Measurements from ENCODE around the gene PDLIM7.

DNA sequence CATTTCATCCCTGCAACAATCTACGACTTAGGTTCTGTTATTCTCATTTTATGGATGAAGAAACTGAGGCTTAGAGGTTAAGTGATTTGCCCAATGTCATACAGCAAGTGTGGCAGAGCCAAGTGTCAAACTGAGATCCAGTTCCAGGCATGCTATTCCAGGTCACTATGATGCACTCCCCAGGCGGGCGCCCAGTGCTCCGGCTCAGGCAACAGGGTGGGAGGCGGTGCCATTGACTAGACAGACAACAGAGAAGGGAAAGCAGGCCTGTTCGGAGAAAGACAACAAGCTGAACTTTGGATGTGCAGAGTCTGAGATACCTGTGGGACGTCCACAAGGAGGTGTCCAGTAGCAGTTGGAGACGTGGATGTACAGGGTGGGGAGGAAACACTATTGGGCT is 30.2 kb upstream of the PDLIM7 start:
- TF ChIP-seq, protein P1, sequence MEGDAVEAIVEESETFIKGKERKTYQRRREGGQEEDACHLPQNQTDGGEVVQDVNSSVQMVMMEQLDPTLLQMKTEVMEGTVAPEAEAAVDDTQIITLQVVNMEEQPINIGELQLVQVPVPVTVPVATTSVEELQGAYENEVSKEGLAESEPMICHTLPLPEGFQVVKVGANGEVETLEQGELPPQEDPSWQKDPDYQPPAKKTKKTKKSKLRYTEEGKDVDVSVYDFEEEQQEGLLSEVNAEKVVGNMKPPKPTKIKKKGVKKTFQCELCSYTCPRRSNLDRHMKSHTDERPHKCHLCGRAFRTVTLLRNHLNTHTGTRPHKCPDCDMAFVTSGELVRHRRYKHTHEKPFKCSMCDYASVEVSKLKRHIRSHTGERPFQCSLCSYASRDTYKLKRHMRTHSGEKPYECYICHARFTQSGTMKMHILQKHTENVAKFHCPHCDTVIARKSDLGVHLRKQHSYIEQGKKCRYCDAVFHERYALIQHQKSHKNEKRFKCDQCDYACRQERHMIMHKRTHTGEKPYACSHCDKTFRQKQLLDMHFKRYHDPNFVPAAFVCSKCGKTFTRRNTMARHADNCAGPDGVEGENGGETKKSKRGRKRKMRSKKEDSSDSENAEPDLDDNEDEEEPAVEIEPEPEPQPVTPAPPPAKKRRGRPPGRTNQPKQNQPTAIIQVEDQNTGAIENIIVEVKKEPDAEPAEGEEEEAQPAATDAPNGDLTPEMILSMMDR (IDR thresholded peaks at IDR 0.05): no peak
- no peak for TF ChIP-seq EZH2phosphoT487 (IDR thresholded peaks at IDR 0.05)
